ENCODE measurements around the gene B4GALT3. TPM values are rescaled to one million over a fixed set of nuclear protein-coding genes. Genes with fewer than 3 reads are reported as not detected.

B4GALT3 gene
- total and polyA plus RNA-seq, 2 of the 8 experiments (the other 6 are each of a cell fraction or from before 2014, with no cell fraction given), result 42.3 to 43.0 TPM

GRCh38 chr1:161200992-161201835 is 23.9 kb upstream of the B4GALT3 start:
- peak overlapping the region; percentile 88; the same call in 1 of the 2 replicates for H2BK15ac ChIP-seq (ENCODE audit: low read length)
- peak overlapping the region; percentile 99 for H2BK12ac ChIP-seq (ENCODE audit: low read depth, low read length)
- H2BK120ac ChIP-seq (replicated peaks; ENCODE audit: low read depth, low read length), result peak overlapping the region; percentile 76
- H2AK5ac ChIP-seq (ENCODE audit: low read depth, low read length), result peak overlapping the region; percentile 39
- H4K5ac ChIP-seq (ENCODE audit: insufficient read length, low read depth, low read length), result peak overlapping the region; percentile 92
- peak overlapping the region; percentile 94 for H3K27ac ChIP-seq (ENCODE audit: low read depth, low read length)
- FAIRE-seq, result no peak
- DNase-seq (ENCODE audit: low read depth in 1 of 2, low spot score in 2 of 2), result no peak
- H3K79me2 ChIP-seq (ENCODE audit: control insufficient read depth in 1 of 2, insufficient read depth in 2 of 2, low read length in 2 of 2), result peaks cover 0 to 14% of the 10 kb centered on the region in 2 experiments; a peak in 2 of 4 replicates
- H3K4me3 ChIP-seq (ENCODE audit: extremely low read depth in 1 of 4, insufficient read depth in 2 of 4, low read depth in 3 of 4, low read length in 4 of 4), result peak overlapping the region in 3 of 4 experiments; percentile 4 to 97 (median 96); a peak in 4 of 8 replicates
- H4K91ac ChIP-seq (replicated peaks; ENCODE audit: insufficient read length, low read length), result peak overlapping the region; percentile 91
- H3K18ac ChIP-seq (ENCODE audit: extremely low read depth, low read length), result peak overlapping the region; percentile 100
- peak overlapping the region; percentile 75 for H2BK5ac ChIP-seq (ENCODE audit: low read depth, low read length)
- peaks cover 13% of the 10 kb centered on the region for H3K23me2 ChIP-seq (ENCODE audit: low read depth, low read length)
- H3K79me1 ChIP-seq (ENCODE audit: low read depth, low read length), result peaks cover 9% of the 10 kb centered on the region; the same call in 1 of the 2 replicates
- peaks cover 23 to 54% (median 48%) of the 10 kb centered on the region in 4 experiments for H3K4me1 ChIP-seq (replicated peaks in 1 of 4; ENCODE audit: control insufficient read depth in 3 of 4, insufficient read depth in 4 of 4, low read length in 3 of 4)
- no peaks in the 10 kb centered on the region for H3K27me3 ChIP-seq (replicated peaks in 1 of 4; ENCODE audit: control insufficient read depth in 3 of 4, extremely low read depth in 1 of 4, insufficient read depth in 3 of 4, low read length in 3 of 4)
- peak overlapping the region; percentile 75 to 80 for H3K4me2 ChIP-seq (ENCODE audit: insufficient read depth in 1 of 2, low read depth in 2 of 2, low read length in 2 of 2)
- H3K14ac ChIP-seq (ENCODE audit: insufficient read length), result no peak overlapping the region
- no peak overlapping the region for H2AFZ ChIP-seq (ENCODE audit: low read length)
- no peaks in the 10 kb centered on the region for H3K9me3 ChIP-seq (ENCODE audit: insufficient read depth in 2 of 2, low read depth in 1 of 2, low read length in 1 of 2)
- ChIA-PET POLR2A (ENCODE audit: partially characterized antibody) (interaction anchor here (0.6 to 4.6 kb wide), 27 partner anchors 9 to 184 kb away, joined by 3 to 82 read pairs (median 4); partner anchors contain the start of genes APOA2, B4GALT3, DEDD and FCER1G), CTCF (ENCODE audit: partially characterized antibody) (interaction anchor here (0.6 to 17.6 kb wide), 10 partner anchors 10 to 209 kb away, joined by 3 to 427 read pairs (median 4); partner anchors contain the start of genes APOA2, FCER1G, PCP4L1 and PPOX)
- H3K36me3 ChIP-seq (ENCODE audit: control insufficient read depth in 2 of 4, insufficient read depth in 4 of 4, low read length in 3 of 4), result peaks cover 3 to 22% (median 4%) of the 10 kb centered on the region in 4 experiments; a peak in 6 of 8 replicates
- H3K4ac ChIP-seq (replicated peaks; ENCODE audit: insufficient read length, low read depth, low read length), result peak overlapping the region; percentile 28
- H4K20me1 ChIP-seq (replicated peaks in 1 of 2; ENCODE audit: control insufficient read depth in 1 of 2, insufficient read depth in 2 of 2, low read length in 2 of 2), result no peaks in the 10 kb centered on the region
- H2BK20ac ChIP-seq (ENCODE audit: low read length), result peak overlapping the region; percentile 5
- H4K8ac ChIP-seq (ENCODE audit: extremely low read depth, insufficient read depth, low read length), result peak overlapping the region; percentile 87; the same call in 1 of the 2 replicates
- no peak overlapping the region for H3K23ac ChIP-seq (ENCODE audit: insufficient read length)
- H3K9ac ChIP-seq (replicated peaks in 1 of 4; ENCODE audit: extremely low read depth in 1 of 4, low read depth in 3 of 4, low read length in 3 of 4), result peak overlapping the region in 2 of 4 experiments; percentile 63 to 67; a peak in 4 of 7 replicates
- WGBS, 2 experiments (ENCODE audit: extremely low coverage in 1 of 2, insufficient coverage in 1 of 2, insufficient read length in 1 of 2, insufficient replicate concordance in 2 of 2, low coverage in 1 of 2, low lambda C conversion rate in 2 of 2, missing lambda C conversion rate in 1 of 2), result 76% methylated on average over 13 of the region's 13 CpGs; no CpG with 5 or more reads in 1 of the 2 experiments
- peak overlapping the region; percentile 0 for H3K56ac ChIP-seq (replicated peaks; ENCODE audit: insufficient read length, low read depth, low read length)
- TF ChIP-seq, protein P1, sequence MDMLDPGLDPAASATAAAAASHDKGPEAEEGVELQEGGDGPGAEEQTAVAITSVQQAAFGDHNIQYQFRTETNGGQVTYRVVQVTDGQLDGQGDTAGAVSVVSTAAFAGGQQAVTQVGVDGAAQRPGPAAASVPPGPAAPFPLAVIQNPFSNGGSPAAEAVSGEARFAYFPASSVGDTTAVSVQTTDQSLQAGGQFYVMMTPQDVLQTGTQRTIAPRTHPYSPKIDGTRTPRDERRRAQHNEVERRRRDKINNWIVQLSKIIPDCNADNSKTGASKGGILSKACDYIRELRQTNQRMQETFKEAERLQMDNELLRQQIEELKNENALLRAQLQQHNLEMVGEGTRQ (IDR thresholded peaks at IDR 0.05; ENCODE audit: low read length), result no peak
- TF ChIP-seq BACH1 (IDR thresholded peaks at IDR 0.05; ENCODE audit: low read length), result no peak
- TF ChIP-seq GTF2F1 (IDR thresholded peaks at IDR 0.05; ENCODE audit: borderline replicate concordance, low read depth, low read length), result no peak
- peak; percentile 2; the same call in 1 of the 2 replicates for TF ChIP-seq TBP (IDR thresholded peaks at IDR 0.05; ENCODE audit: low read depth, low read length)
- no peak for TF ChIP-seq ZNF274 (IDR thresholded peaks at IDR 0.05; ENCODE audit: borderline replicate concordance, extremely low read depth, low read length)
- TF ChIP-seq YY1 (IDR thresholded peaks at IDR 0.05; ENCODE audit: low read depth, low read length), result no peak
- no peak for TF ChIP-seq MAFK (IDR thresholded peaks at IDR 0.05; ENCODE audit: low read depth, low read length)
- no peak for TF ChIP-seq CBX5 (IDR thresholded peaks at IDR 0.05; ENCODE audit: low read depth, low read length)
- peak in 1 of 2 experiments; percentile 14; a peak in 1 of 3 replicates for TF ChIP-seq POLR2A (IDR thresholded peaks at IDR 0.05; ENCODE audit: control extremely low read depth in 1 of 2, low read depth in 2 of 2, low read length in 2 of 2)
- TF ChIP-seq GABPA (IDR thresholded peaks at IDR 0.05; ENCODE audit: borderline replicate concordance, insufficient read depth, low read length), result no peak

Measured in H1 (cell line).